ENCODE results near the gene VAMP5.
A peak's percentile ranks its signal among the peaks of the same experiment; 100 is the strongest.

The VAMP5 gene

DNA sequence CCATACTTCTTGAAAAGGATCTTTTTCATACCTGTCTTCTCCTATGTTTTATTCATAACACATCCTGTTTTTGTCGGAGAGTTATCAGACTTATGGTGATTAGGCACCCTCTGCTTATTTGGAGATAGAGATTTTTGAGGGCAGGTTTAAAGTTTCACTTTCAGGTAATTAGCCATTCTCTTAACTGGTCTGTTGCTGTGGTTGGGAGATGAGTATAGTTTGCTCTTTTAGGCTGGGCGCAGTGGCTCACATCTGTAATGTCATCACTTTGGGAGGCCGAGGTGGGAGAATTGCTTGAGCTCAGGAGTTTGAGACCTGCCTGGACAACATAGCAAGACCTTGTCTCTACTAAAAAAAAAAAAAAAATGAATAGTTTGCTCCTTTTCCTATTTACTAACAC is 58.5 kb downstream of the VAMP5 start:
- DNase-seq, result peak; percentile 64
